GM12878 (cell line): ENCODE measurements around the gene SCP2. TPM values are rescaled to one million over a fixed set of nuclear protein-coding genes. Genes with fewer than 3 reads are reported as not detected.

Source experiments
- ATAC-seq: fragments of 200-7000 bp; cut with Tn5 transposase; 3 replicates; pipeline ENCODE4 v1.9.1; 2020; ENCODE audit warnings: mild to moderate bottlenecking, moderate library complexity
- BruUV-seq: library from RNA; stranded (reverse); fragments of 400-500 nt; replicated peaks from 2 replicates; lab custom pipeline; 2021; lab: Mats Ljungman, UMichigan
- CTCF ChIA-PET: fragments of 300-600 bp; sonication (Branson Sonifier 250); formaldehyde crosslinking; extraction: SDS; loops from one replicate; lab custom pipeline; 2021; ENCODE audit warnings: inconsistent platforms; lab: Yijun Ruan, JAX
- POLR2A ChIA-PET: fragments of 350-600 bp; formaldehyde crosslinking; extraction: SDS; loops from one replicate; lab custom pipeline; 2021; ENCODE audit warnings: inconsistent platforms; lab: Charles Lee
- RAD21 ChIA-PET: fragments of 300-600 bp; sonication (Branson Sonifier 250); formaldehyde crosslinking; loops from one replicate; lab custom pipeline; 2023; ENCODE audit warnings: antibody characterized with exemption; ENCODE audit not compliant: unreplicated experiment; lab: Charles Lee
- SMC1A ChIA-PET: fragments of 300-600 bp; sonication (Branson Sonifier 250); formaldehyde crosslinking; loops from one replicate; lab custom pipeline; 2023; ENCODE audit not compliant: unreplicated experiment, uncharacterized antibody; lab: Charles Lee
- DNase-seq: peaks from one replicate; pipeline ENCODE4 v3.0.0-alpha.2; 2011; ENCODE audit warnings: low read depth, low spot score
- FAIRE-seq: peaks from 3 replicates; lab custom pipeline; 2011; peaks lifted over from hg19 to GRCh38; lab: Jason Lieb, UNC
- H2AFZ ChIP-seq: 2 replicates; pipeline ENCODE4 v1.6.0; 2011; ENCODE audit warnings: low read depth, low read length, control low read depth; ENCODE audit not compliant: control insufficient read depth
- H3K27ac ChIP-seq: 2 replicates; pipeline ENCODE4 v1.5.1; 2011; ENCODE audit warnings: control low read depth; ENCODE audit not compliant: control insufficient read depth, insufficient read depth
- H3K27me3 ChIP-seq, 2 experiments: replicated peaks in 1 of 2; 2 replicates each; pipeline versions ENCODE4 v1.6.0 to v1.6.1; 2011; ENCODE audit warnings: low read length in 1 of 2; ENCODE audit not compliant: control insufficient read depth in 2 of 2, insufficient read depth in 2 of 2
- H3K36me3 ChIP-seq, 2 experiments: 2 replicates each; pipeline ENCODE4 v1.5.1; 2011; ENCODE audit warnings: low read length in 1 of 2; ENCODE audit not compliant: control insufficient read depth in 2 of 2, insufficient read depth in 2 of 2
- H3K4me1 ChIP-seq: 2 replicates; pipeline ENCODE4 v1.6.1; 2011; ENCODE audit warnings: mild to moderate bottlenecking, low read length, moderate library complexity, mixed read lengths; ENCODE audit not compliant: control insufficient read depth, insufficient read depth
- H3K4me2 ChIP-seq: 2 replicates; pipeline ENCODE4 v1.6.0; 2011; ENCODE audit warnings: control low read depth; ENCODE audit not compliant: control insufficient read depth, insufficient read depth
- H3K4me3 ChIP-seq: fragments of 200-600 bp; sonication (generic); 2 replicates; pipeline ENCODE4 v1.5.1; 2016
- H3K79me2 ChIP-seq: 2 replicates; pipeline ENCODE4 v1.6.0; 2011; ENCODE audit warnings: low read length; ENCODE audit not compliant: control insufficient read depth, insufficient read depth
- H3K9ac ChIP-seq: 2 replicates; pipeline ENCODE4 v1.8.0; 2011; ENCODE audit warnings: low read length, control low read depth, mixed read lengths; ENCODE audit not compliant: control insufficient read depth, insufficient read depth
- H3K9me3 ChIP-seq: replicated peaks from 3 replicates; pipeline ENCODE4 v1.5.1; 2011; ENCODE audit warnings: mild to moderate bottlenecking, low read length; ENCODE audit not compliant: control insufficient read depth, insufficient read depth
- H4K20me1 ChIP-seq: 2 replicates; pipeline ENCODE4 v1.6.0; 2011; ENCODE audit not compliant: control insufficient read depth, insufficient read depth
- DPF2 ChIP-seq: fragments of 450-650 bp; IDR thresholded peaks from 2 replicates; pipeline ENCODE4 v1.6.1; 2017; ENCODE audit warnings: mild to moderate bottlenecking
- ELK1 ChIP-seq: IDR thresholded peaks from 2 replicates; pipeline ENCODE4 v1.6.1; 2012; ENCODE audit warnings: low read depth, low read length, improper control_type of control experiment
- FOS ChIP-seq: IDR thresholded peaks from 3 replicates; pipeline ENCODE4 v1.6.1; 2011; ENCODE audit warnings: borderline replicate concordance; ENCODE audit not compliant: insufficient read length; ENCODE audit errors: extremely low read depth
- GABPA ChIP-seq: IDR thresholded peaks from 2 replicates; pipeline ENCODE4 v1.6.1; 2014; ENCODE audit warnings: antibody characterized with exemption, low read depth, mild to moderate bottlenecking, inconsistent platforms
- HDAC6 ChIP-seq: fragments of 200-600 bp; sonication (generic); IDR thresholded peaks from one replicate; pipeline ENCODE4 v1.8.0; 2017; ENCODE audit warnings: antibody characterized with exemption; ENCODE audit not compliant: unreplicated experiment
- IKZF1 ChIP-seq: fragments of 450-650 bp; conservative IDR thresholded peaks from 2 replicates; pipeline ENCODE4 v1.6.1; 2017; ENCODE audit warnings: antibody characterized with exemption, mild to moderate bottlenecking
- JUNB ChIP-seq: IDR thresholded peaks from 2 replicates; pipeline ENCODE4 v1.6.1; 2016; ENCODE audit warnings: antibody characterized with exemption, mild to moderate bottlenecking
- KLF5 ChIP-seq: fragments of 450-650 bp; IDR thresholded peaks from 2 replicates; pipeline ENCODE4 v1.6.1; 2014; ENCODE audit warnings: mild to moderate bottlenecking; ENCODE audit not compliant: partially characterized antibody
- MAX ChIP-seq: IDR thresholded peaks from 2 replicates; pipeline ENCODE4 v1.6.1; 2012; ENCODE audit warnings: low read depth, low read length, improper control_type of control experiment
- MEF2A ChIP-seq: IDR thresholded peaks from 2 replicates; pipeline ENCODE4 v1.6.1; 2011; ENCODE audit warnings: low read depth, mild to moderate bottlenecking, low read length, moderate library complexity; ENCODE audit not compliant: insufficient read depth
- MXI1 ChIP-seq: fragments of 150-350 bp; IDR thresholded peaks from 2 replicates; pipeline ENCODE4 v1.6.1; 2011; ENCODE audit warnings: low read depth, mild to moderate bottlenecking, inconsistent platforms, low read length, improper control_type of control experiment
- MYC ChIP-seq: IDR thresholded peaks from 2 replicates; pipeline ENCODE4 v1.6.1; 2011; ENCODE audit warnings: mild to moderate bottlenecking, low read length, moderate library complexity, inconsistent platforms; ENCODE audit not compliant: insufficient read depth, insufficient replicate concordance, insufficient read length, severe bottlenecking
- SREBF2 ChIP-seq: IDR thresholded peaks from 2 replicates; pipeline ENCODE4 v1.6.1; 2012; ENCODE audit warnings: mild to moderate bottlenecking, low read length
- SUZ12 ChIP-seq: fragments of 200-600 bp; sonication (generic); IDR thresholded peaks from one replicate; pipeline ENCODE4 v1.6.1; 2018; ENCODE audit warnings: antibody characterized with exemption, mild to moderate bottlenecking; ENCODE audit not compliant: unreplicated experiment
- TCF3 ChIP-seq: IDR thresholded peaks from 2 replicates; pipeline ENCODE4 v1.6.1; 2012; ENCODE audit warnings: low read depth, mild to moderate bottlenecking, low read length, borderline replicate concordance; ENCODE audit not compliant: insufficient read depth
- ZNF24 ChIP-seq: fragments of 450-650 bp; IDR thresholded peaks from 2 replicates; pipeline ENCODE4 v1.6.1; 2017; ENCODE audit warnings: antibody characterized with exemption, mild to moderate bottlenecking
- WGBS: methylation state at CpG from one replicate; pipeline ENCODE4 v1.1.6; 2016; ENCODE audit warnings: low lambda C conversion rate; ENCODE audit not compliant: insufficient replicate concordance, insufficient coverage; ENCODE audit errors: missing lambda C conversion rate; 5-methylcytosine and 5-hydroxymethylcytosine counted together
- in situ Hi-C: fragments of 300-500 bp; cut with MboI; formaldehyde crosslinking; loops from 9 replicates; pipeline ENCODE4 v1.14.3; 2018; ENCODE audit warnings: mixed read lengths
- intact Hi-C: fragments of 100-400 bp; cut with micrococcal nuclease; formaldehyde crosslinking; loops from one replicate; pipeline ENCODE4 v1.14.2; 2022; ENCODE audit not compliant: unreplicated experiment
- polyA plus RNA-seq, 11 experiments: library from polyadenylated mRNA; depleted of rRNA in 4 of 11; unstranded in 6 of 11; stranded (reverse) in 5 of 11; fragments of >200 nt; fragmentation: Nextera tagmentation in 4 of 11; fragmentation: Illumina TruSeq in 1 of 11; extraction: Ambion mirVana in 4 of 11; extraction: Trizol in 1 of 11; gene quantifications; 1 replicate in 1 of 11; 2 replicates in 10 of 11; pipeline versions ENCODE4 v1.2.1 to v1.2.3, GENCODE V29; 2011 to 2016; ENCODE audit warnings: inconsistent platforms in 2 of 11, missing spikeins in 2 of 11, low read depth in 1 of 11
- total RNA-seq, 4 experiments: library from RNA; depleted of rRNA in 3 of 4; stranded (reverse); fragments of >200 nt in 3 of 4; fragmentation: Illumina TruSeq in 1 of 4; extraction: Trizol in 1 of 4; gene quantifications; 2 replicates each; pipeline versions ENCODE4 v1.2.1 to v1.2.3, GENCODE V29; 2013 to 2021

The SCP2 gene
- total and polyA plus RNA-seq, 10 of the 15 experiments (the other 5 are each of a cell fraction or from before 2014, with no cell fraction given): 74.3 to 327 (median 127) TPM

GRCh38 chr1:52925571-52926005, 1.5 kb upstream of the SCP2 start:
- no TSS peak for BruUV-seq
- RAD21 ChIA-PET: no interaction called here
- Histone ChIP-seq H3K4me2 (no peak overlapping the region), H2AFZ (no peak overlapping the region), H3K9me3 (no peaks in the 10 kb centered on the region), H3K36me3 (no peaks in the 10 kb centered on the region), H3K4me3 (no peak overlapping the region), H3K79me2 (no peaks in the 10 kb centered on the region; the same call in 1 of the 2 replicates), H3K27ac (no peak overlapping the region), H3K4me1 (no peaks in the 10 kb centered on the region; the same call in 1 of the 2 replicates), H3K9ac (no peak overlapping the region), H3K27me3 (no peaks in the 10 kb centered on the region), H4K20me1 (no peaks in the 10 kb centered on the region)
- in situ Hi-C loops (no loop called here), intact Hi-C loops (no loop called here)
- TF ChIP-seq IKZF1 (no peak), SREBF2 (no peak), SUZ12 (no peak), GABPA (no peak), JUNB (no peak), MYC (no peak), MEF2A (no peak), DPF2 (no peak)
- ATAC-seq (no peak), FAIRE-seq (no peak), DNase-seq (no peak)
- POLR2A ChIA-PET: no interaction called here
- CTCF ChIA-PET: no interaction called here
- SMC1A ChIA-PET: interaction anchor here (0.5 to 1.8 kb wide), 2 partner anchors 15 to 35 kb away, joined by 3 to 4 read pairs; no protein-coding TSS in a partner anchor
- WGBS: 69% methylated on average over 5 of the region's 5 CpGs

GRCh38 chr1:52926864-52927211, 238 bp upstream of the SCP2 start:
- BruUV-seq: no TSS peak
- TF ChIP-seq ZNF24 (no peak), ELK1 (no peak), MXI1 (no peak), HDAC6 (no peak), FOS (no peak), MAX (no peak), KLF5 (no peak), TCF3 (no peak)

More at GRCh38 chr1:52926864-52927211, 238 bp upstream of the SCP2 start:
- no peaks in the 10 kb centered on the region; the same call in 1 of the 2 replicates for H3K79me2 ChIP-seq
- POLR2A ChIA-PET: interaction anchor here (0.9 kb wide), 1 partner anchor 521 kb away, joined by 3 read pairs; no protein-coding TSS in a partner anchor
- in situ Hi-C loops (no loop called here), intact Hi-C loops (no loop called here)
- no peak overlapping the region for H3K27ac ChIP-seq
- H2AFZ ChIP-seq: peak overlapping the region; percentile 94
- RAD21 ChIA-PET: no interaction called here
- H3K4me3 ChIP-seq: peak overlapping the region; percentile 79; the same call in 1 of the 2 replicates
- H3K27me3 ChIP-seq: no peaks in the 10 kb centered on the region
- WGBS: 43% methylated on average over 11 of the region's 12 CpGs
- no peaks in the 10 kb centered on the region for H4K20me1 ChIP-seq
- peak overlapping the region; percentile 91 for H3K4me2 ChIP-seq
- ATAC-seq: no peak; the same call in 2 of the 3 replicates
- no peaks in the 10 kb centered on the region for H3K9me3 ChIP-seq
- H3K9ac ChIP-seq: no peak overlapping the region
- peak; percentile 44 for FAIRE-seq
- no peak for DNase-seq
- H3K36me3 ChIP-seq: no peaks in the 10 kb centered on the region
- CTCF ChIA-PET: no interaction called here
- H3K4me1 ChIP-seq: no peaks in the 10 kb centered on the region; the same call in 1 of the 2 replicates
- SMC1A ChIA-PET: no interaction called here
